ENCODE data around the gene TMED5.
A peak's percentile ranks its signal among the peaks of the same experiment; 100 is the strongest.

TMED5 gene

GRCh38 chr1:93196591-93196990 lies 16.4 kb upstream of the TMED5 start:
- DNase-seq, result no peak
- no peak overlapping the region for H3K27ac ChIP-seq
- H3K4me3 ChIP-seq (ENCODE audit: low read depth, low read length), result no peak overlapping the region
- in situ Hi-C loops (cut with HindIII; ENCODE audit: low pct_ligation_motif_present, low sequenced_read_pairs), result no loop called here
- TF ChIP-seq, protein P1, sequence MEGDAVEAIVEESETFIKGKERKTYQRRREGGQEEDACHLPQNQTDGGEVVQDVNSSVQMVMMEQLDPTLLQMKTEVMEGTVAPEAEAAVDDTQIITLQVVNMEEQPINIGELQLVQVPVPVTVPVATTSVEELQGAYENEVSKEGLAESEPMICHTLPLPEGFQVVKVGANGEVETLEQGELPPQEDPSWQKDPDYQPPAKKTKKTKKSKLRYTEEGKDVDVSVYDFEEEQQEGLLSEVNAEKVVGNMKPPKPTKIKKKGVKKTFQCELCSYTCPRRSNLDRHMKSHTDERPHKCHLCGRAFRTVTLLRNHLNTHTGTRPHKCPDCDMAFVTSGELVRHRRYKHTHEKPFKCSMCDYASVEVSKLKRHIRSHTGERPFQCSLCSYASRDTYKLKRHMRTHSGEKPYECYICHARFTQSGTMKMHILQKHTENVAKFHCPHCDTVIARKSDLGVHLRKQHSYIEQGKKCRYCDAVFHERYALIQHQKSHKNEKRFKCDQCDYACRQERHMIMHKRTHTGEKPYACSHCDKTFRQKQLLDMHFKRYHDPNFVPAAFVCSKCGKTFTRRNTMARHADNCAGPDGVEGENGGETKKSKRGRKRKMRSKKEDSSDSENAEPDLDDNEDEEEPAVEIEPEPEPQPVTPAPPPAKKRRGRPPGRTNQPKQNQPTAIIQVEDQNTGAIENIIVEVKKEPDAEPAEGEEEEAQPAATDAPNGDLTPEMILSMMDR (IDR thresholded peaks at IDR 0.05; ENCODE audit: low read depth, low read length, missing control alignments), result no peak
- H3K27me3 ChIP-seq (replicated peaks), result no peaks in the 10 kb centered on the region
- no peaks in the 10 kb centered on the region for H3K36me3 ChIP-seq (replicated peaks)

DNA sequence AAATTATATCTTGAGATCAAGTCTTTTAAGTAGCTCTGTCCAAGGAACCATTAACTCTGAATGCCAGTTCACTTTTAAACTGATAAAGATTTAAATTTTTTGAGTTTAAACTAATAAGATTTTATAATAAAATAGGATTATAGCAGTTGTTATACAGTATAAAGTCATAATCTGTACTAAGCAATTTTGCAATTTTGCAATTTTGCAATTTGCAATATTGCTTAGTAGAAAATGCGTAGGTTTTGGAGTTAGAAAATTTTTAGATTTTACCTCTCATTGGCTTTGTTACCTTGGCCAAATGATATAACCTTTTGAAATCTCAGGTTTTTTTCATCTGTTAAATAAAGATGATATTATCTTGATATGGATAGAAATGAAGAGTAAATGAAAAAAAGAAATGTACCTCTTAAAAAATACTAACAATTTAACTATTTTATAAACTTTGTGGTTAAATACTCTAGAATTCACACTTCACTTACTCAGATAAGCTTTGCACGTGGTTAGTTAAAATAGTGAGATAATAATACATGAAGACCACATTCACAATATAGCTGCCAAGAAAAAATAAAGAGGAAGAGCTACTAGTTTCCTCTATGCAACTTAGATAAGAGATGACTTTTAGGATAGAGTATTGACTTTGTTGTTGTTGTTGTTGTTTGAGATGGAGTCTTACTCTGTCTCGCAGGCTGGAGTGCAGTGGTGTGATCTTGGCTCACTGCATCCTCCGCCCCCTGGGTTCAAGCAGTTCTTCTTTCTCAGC lies 14.2 kb upstream of the TMED5 start:
- in situ Hi-C loops (cut with HindIII; ENCODE audit: low pct_ligation_motif_present, low sequenced_read_pairs), result no loop called here
- H3K4me3 ChIP-seq (ENCODE audit: low read depth, low read length), result no peak overlapping the region
- no peak for DNase-seq
- no peaks in the 10 kb centered on the region for H3K27me3 ChIP-seq (replicated peaks)
- TF ChIP-seq, protein P1 (IDR thresholded peaks at IDR 0.05; ENCODE audit: low read depth, low read length, missing control alignments), result no peak
- H3K27ac ChIP-seq, result no peak overlapping the region
- no peaks in the 10 kb centered on the region for H3K36me3 ChIP-seq (replicated peaks)

- no peaks in the 10 kb centered on the region for H3K36me3 ChIP-seq (replicated peaks)
- in situ Hi-C loops (cut with HindIII; ENCODE audit: low pct_ligation_motif_present, low sequenced_read_pairs), result no loop called here
- TF ChIP-seq, protein P1 (IDR thresholded peaks at IDR 0.05; ENCODE audit: low read depth, low read length, missing control alignments), result no peak
These were observed 10.2 kb upstream of the TMED5 start for GRCh38 chr1:93190432-93190831.

GRCh38 chr1:93186667-93187066 lies 6.5 kb upstream of the TMED5 start:
- Histone ChIP-seq H3K4me3 (ENCODE audit: low read depth, low read length) (no peak overlapping the region), H3K36me3 (replicated peaks) (no peaks in the 10 kb centered on the region), H3K27me3 (replicated peaks) (no peaks in the 10 kb centered on the region), H3K27ac (no peak overlapping the region)
- no peak for DNase-seq
- TF ChIP-seq, protein P1 (IDR thresholded peaks at IDR 0.05; ENCODE audit: low read depth, low read length, missing control alignments), result no peak
- in situ Hi-C loops (cut with HindIII; ENCODE audit: low pct_ligation_motif_present, low sequenced_read_pairs), result no loop called here

More at GRCh38 chr1:93190432-93190831, 10.2 kb upstream of the TMED5 start:
- Histone ChIP-seq H3K27me3 (replicated peaks) (no peaks in the 10 kb centered on the region), H3K4me3 (ENCODE audit: low read depth, low read length) (no peak overlapping the region), H3K27ac (no peak overlapping the region)
- DNase-seq, result no peak

GRCh38 chr1:93180723-93181613 lies 755 bp upstream of the TMED5 start, which contains the start of gene CCDC18:
CCDC18 (plus strand) TSS chr1:93180724; CDS start chr1:93183362, 2,638 bp downstream.
- in situ Hi-C loops (cut with HindIII; ENCODE audit: low pct_ligation_motif_present, low sequenced_read_pairs), result no loop called here
- TF ChIP-seq, protein P1 (IDR thresholded peaks at IDR 0.05; ENCODE audit: low read depth, low read length, missing control alignments), result no peak
- Histone ChIP-seq H3K27ac (peak within 1 kb of the TSS; percentile 90), H3K4me3 (ENCODE audit: low read depth, low read length) (peak within 1 kb of the TSS; percentile 95), H3K36me3 (replicated peaks) (no peaks in the 10 kb centered on the region), H3K27me3 (replicated peaks) (no peaks in the 10 kb centered on the region)
- DNase-seq, result peak; percentile 55
